Measurements from ENCODE around the gene DPP4.

The DPP4 gene

DNA sequence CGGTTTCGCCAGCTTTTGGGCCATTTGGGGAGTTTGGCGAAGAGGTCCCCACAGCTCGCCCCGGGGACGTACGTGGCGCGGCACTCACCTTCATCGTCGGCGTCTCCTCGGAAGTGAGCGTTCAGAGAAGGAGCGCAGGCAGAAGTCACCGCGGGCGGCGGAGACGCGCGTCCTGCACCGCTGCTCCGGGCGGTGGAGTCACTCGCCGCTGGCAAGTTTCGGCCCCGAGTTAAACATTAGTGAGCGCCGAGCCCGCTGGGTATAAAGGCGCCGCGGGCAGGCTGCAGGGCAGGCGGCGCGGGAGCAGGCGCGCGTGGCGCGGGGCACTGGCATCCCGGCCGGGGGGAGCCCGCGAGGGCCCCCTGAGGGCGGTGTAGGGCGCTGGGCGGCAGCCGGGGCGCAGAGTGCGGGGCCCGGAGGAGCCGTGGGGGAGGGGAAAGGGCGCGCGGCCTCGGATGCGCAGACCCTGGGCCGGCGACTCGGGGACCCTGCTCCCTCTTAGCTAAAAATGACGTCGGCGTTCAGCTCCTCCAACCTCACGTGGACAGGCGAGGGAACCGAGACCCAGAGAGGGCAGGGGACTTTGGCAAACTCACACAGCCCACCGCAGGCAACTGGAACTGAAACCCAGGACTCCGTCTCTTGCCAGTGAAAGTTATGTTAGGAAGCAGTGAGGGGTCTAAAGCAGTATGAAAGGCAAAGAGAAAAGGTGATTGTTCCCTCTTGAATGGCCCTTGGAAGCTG, at the start of gene DPP4:
Gene DPP4, minus strand, starts transcription at position 328 of the 744 bp plus-strand sequence. Its CDS starts 234 bp downstream, at position 94.
- peak; percentile 52 for DNase-seq

DNA sequence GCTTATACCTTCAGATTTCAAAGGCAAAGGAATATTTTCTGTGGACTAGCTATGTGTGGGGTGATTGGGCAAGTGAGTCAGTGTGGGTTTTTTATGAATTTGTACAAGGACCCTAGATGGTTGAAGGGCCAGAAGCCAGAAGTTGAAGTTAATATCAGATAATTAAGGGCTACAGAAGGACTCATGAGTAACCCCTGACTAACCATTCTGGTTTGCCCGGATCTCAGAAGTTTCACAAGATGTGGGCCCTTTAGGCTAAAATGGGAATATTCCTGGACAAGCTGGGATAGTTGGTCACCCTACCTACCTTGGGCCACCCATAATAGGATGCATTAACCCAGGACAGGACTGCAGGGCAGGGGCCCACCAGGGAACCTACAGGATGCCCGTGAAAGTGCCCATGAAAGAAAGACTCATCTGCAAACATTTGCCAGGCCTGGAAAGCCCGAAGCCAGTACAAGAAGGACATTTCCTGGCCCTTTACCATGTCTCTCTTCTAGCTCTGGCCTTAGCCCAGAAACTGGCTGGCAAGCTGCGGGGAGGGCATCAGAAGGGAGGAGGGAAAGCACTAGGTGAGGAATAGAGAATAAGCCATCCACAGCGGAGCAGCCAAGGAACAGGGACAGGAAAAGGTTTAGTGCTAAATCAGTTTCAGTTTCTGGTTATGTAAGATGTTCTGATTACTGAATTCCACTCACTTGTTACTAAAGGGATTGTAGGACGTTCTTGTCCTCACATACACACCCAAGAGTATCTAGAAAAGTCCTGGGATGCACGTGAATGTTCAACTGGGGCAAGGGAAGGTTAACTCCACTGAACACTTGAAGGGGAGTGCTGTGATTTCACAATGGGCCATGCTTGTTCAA, 44.4 kb upstream of the DPP4 start:
- no peak for DNase-seq

DNA sequence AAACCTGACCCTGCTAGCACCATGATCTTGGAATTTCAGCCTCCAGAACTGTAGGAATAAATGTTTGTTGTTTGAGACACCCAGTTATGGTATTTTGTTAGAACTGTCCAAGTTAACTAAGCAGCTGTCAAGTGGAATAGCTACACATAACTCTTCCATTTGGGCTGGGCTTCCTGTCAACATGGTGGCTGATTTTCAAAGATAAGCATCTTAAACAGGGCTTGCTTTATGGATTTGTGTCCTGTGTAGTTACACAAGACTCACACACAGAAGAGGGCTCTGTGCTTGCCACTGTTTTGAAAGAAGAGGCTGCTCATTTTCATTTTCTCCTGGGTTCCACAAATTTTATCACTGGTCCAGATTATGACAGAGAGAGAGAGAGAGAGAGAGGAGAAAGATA, 42.3 kb upstream of the DPP4 start:
- no peak for DNase-seq

DNA sequence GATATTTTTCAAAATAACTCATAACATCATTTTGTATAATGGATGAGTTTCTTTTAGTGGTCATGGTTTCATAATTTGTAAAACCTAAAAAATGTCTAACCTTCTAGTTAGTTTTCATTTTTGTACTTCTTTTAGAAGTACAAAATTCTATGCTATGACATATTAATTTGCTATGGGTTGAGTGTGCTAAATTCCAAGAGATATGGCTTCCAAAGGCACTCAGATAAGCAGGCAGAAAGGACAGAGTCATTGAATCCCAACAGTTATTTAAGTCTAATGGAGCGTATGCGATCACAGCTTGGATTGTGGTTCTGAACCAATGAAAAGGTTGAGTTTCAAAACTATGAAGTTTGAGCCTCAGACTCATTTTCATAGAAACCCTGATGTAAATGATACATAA, 41.1 kb upstream of the DPP4 start:
- no peak for DNase-seq

DNA sequence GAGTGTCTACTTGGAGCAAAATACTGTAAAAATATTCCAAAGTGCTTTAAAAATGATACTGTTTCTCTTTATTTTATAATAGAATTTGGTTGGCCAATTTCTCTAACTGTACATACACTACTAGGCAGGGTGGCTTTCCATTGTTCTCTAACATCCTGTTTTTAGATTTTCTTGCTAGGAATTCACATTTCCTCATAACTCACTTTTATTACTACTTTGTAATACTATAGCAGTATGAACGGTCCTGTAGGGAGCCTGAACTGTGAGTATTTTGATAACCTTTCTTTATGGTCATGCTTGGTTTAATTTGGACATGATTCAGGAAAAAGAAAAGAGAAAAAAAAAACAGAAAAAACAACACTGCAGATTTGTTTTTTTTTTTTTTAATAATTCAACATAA, 40.3 kb upstream of the DPP4 start:
- no peak for DNase-seq

DNA sequence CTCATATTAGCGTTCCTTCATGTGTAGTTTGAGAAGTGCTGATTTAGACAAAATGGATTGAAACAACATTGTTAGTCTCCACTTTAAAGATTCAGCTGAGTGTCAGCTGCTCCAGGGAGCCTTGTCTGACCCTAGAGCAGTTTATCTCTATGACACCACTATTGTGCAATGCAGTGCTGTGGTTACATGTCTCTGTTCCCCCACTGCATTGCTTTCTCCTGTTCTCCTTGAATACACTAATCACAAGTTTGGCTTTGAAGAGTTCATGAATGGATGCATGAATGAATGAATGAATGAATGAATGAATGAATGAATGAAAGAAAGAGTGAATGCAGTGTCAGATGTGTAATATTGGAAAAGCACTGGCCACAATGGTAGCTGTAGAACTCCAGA, 39.8 kb upstream of the DPP4 start:
- DNase-seq: no peak

DNA sequence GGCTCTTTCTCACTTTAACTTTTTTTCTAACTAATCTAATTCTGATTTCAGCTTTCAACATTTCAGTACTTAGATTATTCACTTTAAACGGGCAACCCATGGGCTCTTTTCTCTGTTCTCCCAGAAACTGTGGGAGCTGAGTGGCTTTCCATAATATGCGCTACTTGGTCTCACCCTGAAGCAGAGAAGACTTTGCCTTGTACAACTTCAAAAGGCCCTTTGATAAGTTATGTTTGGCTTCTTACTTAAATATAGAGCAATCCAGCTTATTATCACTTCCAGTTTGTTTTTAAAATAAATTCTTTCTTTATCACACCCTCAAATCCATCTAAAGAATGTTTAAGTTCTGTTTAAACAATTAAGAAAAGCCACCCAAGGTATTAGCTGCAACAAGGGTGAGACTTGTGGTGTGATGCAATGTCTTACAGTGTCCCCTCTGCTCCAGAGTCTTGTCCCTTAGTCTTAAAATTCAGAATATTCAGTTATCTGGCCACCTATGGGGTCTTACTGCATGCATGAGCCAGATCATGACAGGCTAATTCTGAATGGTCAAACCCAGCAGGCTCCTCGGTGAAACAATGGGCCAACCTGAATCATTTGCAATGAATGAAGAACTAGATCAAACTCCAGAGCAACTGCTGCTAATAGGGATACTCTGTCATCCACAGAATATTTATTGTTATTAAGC, 39.2 kb upstream of the DPP4 start:
- no peak for DNase-seq

DNA sequence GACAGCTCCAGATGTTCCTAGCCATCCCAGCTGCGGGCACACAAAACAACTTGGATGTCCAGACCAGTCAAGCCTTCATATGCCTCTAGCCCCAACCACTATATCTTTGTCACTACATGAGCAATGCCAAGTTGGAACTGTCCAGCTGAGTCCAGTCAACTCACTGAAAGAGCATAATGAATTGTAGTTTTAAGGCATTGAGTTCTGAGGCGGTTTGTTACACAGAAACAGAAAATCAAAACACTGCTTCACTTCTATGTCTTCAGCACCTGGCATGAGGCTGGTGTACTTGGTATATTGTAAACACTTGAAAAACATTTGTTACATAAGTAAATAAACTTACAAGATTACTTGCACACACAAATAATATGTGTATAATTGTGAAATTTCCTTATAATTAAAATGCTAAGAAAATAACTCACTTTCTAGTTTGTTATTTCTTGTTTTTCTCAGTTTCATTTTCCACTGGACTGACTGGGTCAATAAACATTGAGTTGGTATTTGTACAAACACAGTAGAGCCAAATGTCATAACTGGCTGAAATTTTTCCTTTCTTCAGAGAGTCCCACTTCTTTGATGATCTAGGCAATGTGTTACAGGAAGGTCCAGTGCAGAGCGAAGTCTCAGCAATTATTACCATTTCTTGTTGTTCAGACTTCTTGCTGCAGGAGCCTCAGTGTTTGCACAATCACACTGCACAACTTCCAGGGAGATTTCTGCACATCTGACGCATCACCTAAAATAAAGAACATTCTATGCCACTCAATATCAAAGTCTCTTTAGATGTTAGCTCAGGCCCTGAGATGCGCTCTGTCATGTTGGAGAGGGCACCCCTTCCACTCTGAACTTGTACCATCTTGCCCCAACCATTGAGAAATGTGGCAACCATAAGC, 38.2 kb upstream of the DPP4 start:
- no peak for DNase-seq

DNA sequence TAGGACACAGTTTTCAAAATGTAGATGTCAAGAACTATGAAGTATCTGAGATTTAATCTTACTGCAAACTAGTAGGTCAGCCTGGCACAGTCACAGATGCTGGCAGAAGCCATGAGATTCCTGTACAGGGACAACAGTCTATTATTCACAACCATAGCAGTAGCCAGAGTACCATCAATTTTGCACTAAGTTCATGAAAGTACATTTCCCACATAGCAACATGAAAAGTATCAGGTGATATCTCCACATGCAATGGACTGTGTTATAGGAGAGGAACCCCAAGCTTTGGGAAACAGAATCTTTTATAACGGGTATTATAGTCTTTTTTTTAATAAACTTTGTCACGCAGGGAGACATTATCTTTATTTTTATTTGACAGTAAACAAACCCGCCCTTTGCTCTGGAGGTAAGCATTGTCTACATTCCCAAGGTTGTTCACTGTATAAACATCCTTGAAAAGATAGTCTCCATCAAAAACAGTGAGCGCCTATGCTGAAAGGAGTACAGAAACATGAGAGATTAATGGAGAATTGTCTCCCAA, 33.4 kb upstream of the DPP4 start:
- no peak for DNase-seq

DNA sequence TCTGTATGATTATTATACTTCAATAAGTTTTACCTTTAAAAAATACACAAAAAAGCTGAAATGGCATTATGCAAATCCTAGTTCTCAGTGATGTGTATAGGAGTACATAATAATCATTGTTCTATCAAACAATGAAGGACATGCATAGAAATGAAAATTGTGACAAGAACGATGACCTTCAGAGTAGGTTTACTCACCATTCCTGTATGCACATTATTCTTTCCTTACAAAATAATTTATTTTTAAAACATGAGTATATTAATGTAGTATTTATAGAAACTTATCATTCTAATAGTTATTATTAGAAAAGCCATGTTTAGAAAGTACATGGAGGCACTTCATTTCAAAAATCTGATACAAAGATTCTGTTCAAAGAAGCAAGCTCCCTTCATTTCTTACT, 32.7 kb upstream of the DPP4 start:
- no peak for DNase-seq

DNA sequence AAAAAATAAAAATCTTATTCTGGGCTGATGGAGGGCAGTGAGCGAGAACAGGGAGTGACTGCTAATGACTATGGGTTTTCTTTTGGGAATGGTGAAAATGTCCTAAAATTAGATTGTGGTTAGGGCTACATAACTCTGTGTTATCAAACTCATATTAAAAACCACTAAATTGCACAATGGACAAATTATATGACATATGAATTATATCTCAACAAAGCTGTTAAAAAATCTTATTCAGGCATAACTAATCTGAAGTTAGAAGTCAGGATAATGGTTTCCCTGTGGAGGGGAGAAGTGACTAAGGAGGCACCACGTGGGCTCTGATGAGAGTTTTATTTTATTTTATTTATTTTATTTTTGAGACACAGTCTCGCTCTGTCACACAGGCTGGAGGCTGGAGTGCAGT, 32.1 kb upstream of the DPP4 start:
- DNase-seq: no peak

DNA sequence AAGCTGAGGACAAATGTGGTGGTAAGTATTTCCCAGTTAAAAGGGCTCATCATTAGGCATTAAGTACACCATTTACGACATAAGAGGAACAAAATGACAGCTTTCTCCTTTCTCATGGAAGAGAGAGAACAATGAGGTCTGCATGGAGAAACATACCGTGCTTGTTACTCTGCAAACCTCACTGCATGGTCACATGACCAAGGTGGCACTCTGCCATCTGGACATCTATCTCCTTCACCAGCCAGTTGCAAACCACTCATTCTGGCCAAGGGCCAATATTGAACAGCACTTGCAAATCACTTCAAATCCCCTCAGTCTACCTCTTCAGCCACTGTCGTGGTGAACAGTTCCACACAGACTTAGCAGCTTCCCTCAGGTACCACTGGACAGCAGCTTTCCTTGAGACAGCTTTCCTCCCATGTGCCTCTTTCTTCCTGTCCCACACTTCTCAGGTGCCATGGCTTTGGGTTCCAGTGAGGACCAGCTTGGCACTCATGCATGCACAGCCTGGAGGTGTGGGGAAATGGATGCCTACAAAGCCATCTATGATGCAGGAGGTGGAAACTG, 29.5 kb upstream of the DPP4 start:
- DNase-seq: no peak

DNA sequence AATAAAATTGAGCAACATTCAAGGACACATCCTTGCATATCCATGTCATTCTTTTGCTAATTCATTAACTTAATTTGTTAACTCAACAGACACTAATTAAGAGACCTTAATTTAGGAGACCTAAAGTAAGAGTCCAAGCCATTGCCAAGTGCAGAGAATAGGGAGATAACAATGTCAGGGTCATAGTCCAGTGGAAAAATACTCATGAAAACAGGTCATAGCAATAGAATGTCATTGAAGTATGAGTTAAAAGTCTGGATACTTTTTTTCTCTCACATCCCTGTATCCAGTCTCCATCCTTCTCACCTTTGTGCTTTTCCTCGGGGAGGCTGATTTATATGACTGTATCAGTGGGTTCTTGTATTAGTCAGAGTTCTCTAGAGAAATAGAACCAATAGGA, 26.6 kb upstream of the DPP4 start:
- no peak for DNase-seq

DNA sequence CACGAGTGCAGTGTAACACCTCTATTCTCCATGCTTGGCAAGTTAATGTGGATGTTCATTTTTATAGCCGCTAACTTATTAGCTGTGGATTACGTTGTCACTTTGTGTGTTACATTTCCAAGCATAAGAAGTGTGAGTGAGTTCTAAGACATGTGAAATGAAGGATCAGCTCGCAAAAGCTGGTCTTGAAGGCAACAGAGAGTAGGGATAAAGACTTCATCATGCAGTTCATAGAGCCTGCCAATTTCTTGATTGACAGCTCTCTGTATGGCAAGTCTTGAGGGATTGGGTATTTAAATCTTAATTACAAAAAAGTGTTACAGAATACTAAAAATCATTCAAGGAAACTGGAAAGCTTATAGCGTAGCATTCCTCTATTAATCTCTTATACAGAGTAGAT, 25.8 kb upstream of the DPP4 start:
- DNase-seq: no peak

DNA sequence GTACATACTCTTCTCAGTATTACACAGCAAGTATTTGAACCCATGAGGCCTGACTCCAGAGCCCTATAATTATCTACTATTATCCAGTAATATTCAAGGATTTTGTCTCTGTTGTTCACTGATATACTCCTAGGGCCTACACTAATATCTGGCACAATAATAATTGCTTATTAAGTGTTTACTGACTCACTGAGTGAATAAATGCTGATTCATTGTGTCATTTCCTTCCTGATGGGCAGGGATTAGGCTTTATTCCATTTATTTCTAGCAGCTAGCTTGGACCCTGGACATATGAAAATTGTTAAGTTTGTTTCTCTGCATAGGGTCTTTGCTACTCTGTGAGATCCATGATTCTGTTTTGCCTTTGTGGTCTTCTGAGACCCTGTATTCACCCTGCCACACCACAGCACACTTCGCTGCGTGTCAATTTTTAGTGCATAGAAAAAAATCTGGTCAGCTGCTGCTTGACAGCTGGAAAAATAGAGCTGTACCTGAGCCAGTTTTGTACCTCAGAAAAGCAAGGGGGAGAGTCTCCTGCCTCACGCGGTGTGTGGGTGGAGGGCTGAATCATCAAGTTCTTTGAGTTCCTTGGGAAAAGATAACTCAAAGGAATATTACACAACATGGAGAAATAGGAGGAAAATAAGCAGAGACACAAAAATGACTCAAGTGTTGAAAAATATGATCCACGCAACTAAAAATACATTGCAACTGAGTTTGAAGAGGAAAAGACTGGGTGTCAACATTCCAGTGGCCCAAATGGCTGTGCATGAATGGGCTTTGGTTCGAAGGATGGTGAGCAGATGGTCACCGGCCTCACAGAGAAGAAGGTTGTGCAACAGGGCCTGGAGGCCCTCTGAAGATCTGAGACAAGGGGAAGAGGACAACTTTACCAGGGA, 18.9 kb upstream of the DPP4 start:
- no peak for DNase-seq

DNA sequence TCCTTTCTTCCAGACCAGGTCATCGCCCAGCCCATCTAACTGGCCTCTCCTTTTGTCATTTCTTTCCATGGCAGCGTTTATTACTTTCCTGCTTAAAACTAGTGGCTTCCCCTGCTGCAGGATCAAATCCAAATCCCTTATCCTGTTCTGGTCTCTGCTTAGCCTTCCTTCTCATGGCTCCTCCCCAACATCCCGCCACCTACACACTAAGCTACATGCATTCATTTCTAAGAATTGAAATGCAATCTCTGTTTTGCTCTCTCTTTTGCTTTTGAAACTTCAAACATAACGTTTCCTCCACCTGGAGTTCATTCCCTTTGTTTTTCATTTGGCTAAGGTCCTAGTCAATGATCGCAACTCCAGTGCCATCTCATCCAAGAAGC, 18.0 kb upstream of the DPP4 start:
- DNase-seq: no peak

DNA sequence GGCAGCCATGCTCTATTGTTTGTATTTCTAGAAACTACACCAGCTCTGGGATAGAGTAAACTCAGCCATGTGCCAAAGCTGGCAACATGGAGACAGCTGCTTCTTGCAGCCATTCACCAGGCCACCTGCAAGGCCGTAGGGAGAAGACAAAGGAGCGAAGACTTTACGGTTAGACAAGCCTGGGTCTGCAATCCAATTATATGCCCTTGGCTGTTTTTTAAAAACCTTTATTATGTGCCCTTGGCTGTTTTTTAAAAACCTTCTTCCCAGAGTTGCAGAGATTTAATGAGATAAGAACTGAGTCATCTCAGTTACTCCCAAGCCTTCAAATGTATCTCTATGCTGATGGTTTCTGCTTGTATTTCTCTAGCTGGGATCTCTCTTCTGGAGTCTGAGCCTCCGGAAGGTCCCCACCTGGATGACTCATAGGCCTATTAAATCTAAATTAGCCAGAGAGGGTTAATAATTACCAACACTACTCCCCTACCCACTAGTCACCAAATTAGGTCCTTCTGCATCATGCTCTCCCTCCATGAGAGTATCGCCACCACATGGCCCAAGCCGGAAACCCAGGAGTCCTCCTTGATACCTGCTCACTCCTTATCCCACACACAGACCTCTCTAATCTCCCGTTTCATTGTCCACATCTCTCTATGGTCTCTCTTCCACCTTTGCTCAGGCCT, 17.5 kb upstream of the DPP4 start:
- DNase-seq: peak; percentile 21

DNA sequence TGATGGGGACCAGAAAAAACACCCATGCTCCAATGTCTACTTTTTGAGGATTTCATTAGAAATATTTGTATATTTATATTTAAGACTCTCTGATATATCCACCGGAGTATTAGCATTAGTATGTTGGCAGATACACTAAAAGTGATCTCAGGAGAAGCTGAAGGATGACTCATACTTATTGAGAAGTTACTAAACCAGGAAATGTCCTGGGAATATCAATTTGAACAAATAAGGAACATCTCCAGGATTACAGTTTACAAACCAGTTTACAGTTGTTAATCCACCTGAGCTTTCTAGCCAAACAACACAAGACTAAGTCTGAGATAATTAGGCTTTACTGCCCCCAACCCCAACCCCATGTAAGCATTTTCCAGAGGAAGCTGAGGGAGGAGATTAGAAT, 16.1 kb upstream of the DPP4 start:
- no peak for DNase-seq

DNA sequence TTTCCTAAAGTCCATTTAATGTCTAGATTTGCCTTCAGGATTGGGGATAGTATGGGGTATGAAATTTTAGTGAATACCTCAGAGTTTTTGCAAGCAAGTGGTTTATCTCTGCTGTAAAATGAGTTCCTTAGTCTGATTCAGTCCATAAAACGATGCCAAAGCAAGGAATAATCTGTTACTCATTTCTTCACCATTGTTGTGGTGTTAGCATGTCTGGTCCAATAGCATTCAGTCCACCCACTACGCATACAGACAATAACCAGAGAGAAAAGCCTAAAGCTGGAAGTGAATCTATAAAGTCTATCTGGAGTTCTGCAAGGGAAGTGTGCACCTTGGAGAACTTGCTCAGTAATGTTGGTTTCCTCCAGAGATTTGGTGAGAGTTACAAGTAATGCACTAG, 12.9 kb upstream of the DPP4 start:
- no peak for DNase-seq
